GM18909 (cell line): Measurements from ENCODE around the gene RRH.
"Not testable (repeated sequence)": the region's sequence is repeated elsewhere in the genome, so short reads cannot be mapped to it uniquely, and the experiment has no call there.

Experiments
- ATAC-seq: cut with Tn5 transposase; IDR thresholded peaks from one replicate; pipeline ENCODE4 v1.9.1; 2021; ENCODE audit warnings: mild to moderate bottlenecking; ENCODE audit not compliant: unreplicated experiment, poor library complexity

The RRH gene

GRCh38 chr4:109836985-109837384, 9.2 kb downstream of the RRH start:
- ATAC-seq, result no peak

- ATAC-seq, result no peak
These were observed 18.8 kb downstream of the RRH start for GRCh38 chr4:109846395-109847098.

- ATAC-seq, result no peak
These were observed 20.2 kb downstream of the RRH start, which contains the start of gene LRIT3 for GRCh38 chr4:109847896-109848442. LRIT3 (plus strand) TSS chr4:109848107; CDS start chr4:109848202, 95 bp downstream.

- ATAC-seq, result no peak
These were observed 20.7 kb downstream of the RRH start for GRCh38 chr4:109848501-109848900.

- ATAC-seq, result no peak
These were observed 22.8 kb downstream of the RRH start for GRCh38 chr4:109850601-109851000.

- ATAC-seq, result not testable (repeated sequence)
These were observed 31.9 kb downstream of the RRH start for GRCh38 chr4:109859426-109860300.

- ATAC-seq, result no peak
These were observed 33.5 kb downstream of the RRH start for GRCh38 chr4:109861271-109861670.

- no peak for ATAC-seq
These were observed 34.2 kb downstream of the RRH start for GRCh38 chr4:109861916-109862511.

- no peak for ATAC-seq
These were observed 36.4 kb downstream of the RRH start for GRCh38 chr4:109864134-109864533.

- no peak for ATAC-seq
These were observed 42.3 kb downstream of the RRH start for GRCh38 chr4:109870061-109870460.

- no peak for ATAC-seq
These were observed 44.3 kb downstream of the RRH start for GRCh38 chr4:109872065-109872464.

GRCh38 chr4:109872950-109873656, 45.3 kb downstream of the RRH start:
- ATAC-seq, result no peak

GRCh38 chr4:109873791-109874514, 46.2 kb downstream of the RRH start:
- no peak for ATAC-seq

- no peak for ATAC-seq
These were observed 47.3 kb downstream of the RRH start for GRCh38 chr4:109875106-109875505.

GRCh38 chr4:109875553-109875952, 47.8 kb downstream of the RRH start:
- not testable (repeated sequence) for ATAC-seq

GRCh38 chr4:109876634-109877265, 49.0 kb downstream of the RRH start:
- ATAC-seq, result no peak

- ATAC-seq, result peak; percentile 91
These were observed 49.6 kb downstream of the RRH start for GRCh38 chr4:109877400-109877799.

GRCh38 chr4:109878355-109878754, 50.6 kb downstream of the RRH start:
- ATAC-seq, result no peak

GRCh38 chr4:109879081-109879480, 51.3 kb downstream of the RRH start:
- ATAC-seq, result no peak
